Common myeloid progenitor, CD34-positive (primary cell): ENCODE data around the gene MCRIP2. TPM values are rescaled to one million over a fixed set of nuclear protein-coding genes. Genes with fewer than 3 reads are reported as not detected.

Experiments used
- CTCF ChIA-PET: fragments of 350-600 bp; sonication (Branson Sonifier 250); formaldehyde crosslinking; loops from one replicate; lab custom pipeline; 2021; ENCODE audit warnings: antibody characterized with exemption; lab: Charles Lee
- POLR2A ChIA-PET: fragments of 350-600 bp; sonication (Branson Sonifier 250); formaldehyde crosslinking; loops from one replicate; lab custom pipeline; 2021; ENCODE audit warnings: antibody characterized with exemption; lab: Charles Lee
- DNase-seq, 3 donors: peaks; one replicate each; pipeline versions ENCODE4 v3.0.0 to v3.0.0-alpha.2; 2013
- H3K27ac ChIP-seq, 2 experiments: 1 replicate in 1 of 2; 2 replicates in 1 of 2; pipeline ENCODE4 v1.7.0; 2013; ENCODE audit warnings: inconsistent platforms in 2 of 2, low read length in 2 of 2, mild to moderate bottlenecking in 2 of 2, low read depth in 1 of 2, moderate library complexity in 1 of 2; ENCODE audit not compliant: severe bottlenecking in 2 of 2, insufficient read depth in 1 of 2, poor library complexity in 1 of 2
- H3K27me3 ChIP-seq, 5 experiments: replicated peaks in 2 of 5; 1 replicate in 3 of 5; 2 replicates in 2 of 5; pipeline versions ENCODE4 v1.6.1 to v1.7.0; 2013; ENCODE audit warnings: low read length in 4 of 5, mild to moderate bottlenecking in 2 of 5, moderate library complexity in 2 of 5, inconsistent platforms in 1 of 5; ENCODE audit not compliant: insufficient read depth in 5 of 5, control insufficient read depth in 4 of 5
- H3K36me3 ChIP-seq, 4 experiments: 1 replicate in 2 of 4; 2 replicates in 2 of 4; pipeline versions ENCODE4 v1.6.1 to v1.7.0; 2013; ENCODE audit warnings: low read length in 3 of 4, control low read depth in 1 of 4, mild to moderate bottlenecking in 1 of 4; ENCODE audit not compliant: control insufficient read depth in 4 of 4, insufficient read depth in 4 of 4
- H3K4me1 ChIP-seq, 4 experiments: 1 replicate in 3 of 4; 2 replicates in 1 of 4; pipeline versions ENCODE4 v1.6.1 to v1.7.1; 2013; ENCODE audit warnings: low read length in 3 of 4, mild to moderate bottlenecking in 3 of 4, control low read depth in 1 of 4, inconsistent platforms in 1 of 4, moderate library complexity in 1 of 4; ENCODE audit not compliant: control insufficient read depth in 4 of 4, insufficient read depth in 4 of 4; ENCODE audit errors: control extremely low read depth in 1 of 4
- H3K4me3 ChIP-seq, 7 experiments: 1 replicate in 4 of 7; 2 replicates in 3 of 7; pipeline versions ENCODE4 v1.5.1 to v1.7.0; 2013; ENCODE audit warnings: mild to moderate bottlenecking in 7 of 7, low read length in 6 of 7, moderate library complexity in 6 of 7, inconsistent platforms in 2 of 7, low read depth in 2 of 7, control low read depth in 1 of 7; ENCODE audit not compliant: insufficient read depth in 4 of 7, control insufficient read depth in 1 of 7; ENCODE audit errors: extremely low read depth in 1 of 7
- H3K9me3 ChIP-seq, 5 experiments: 1 replicate in 4 of 5; 2 replicates in 1 of 5; pipeline versions ENCODE4 v1.6.1 to v1.7.1; 2013; ENCODE audit warnings: low read length in 4 of 5, mild to moderate bottlenecking in 2 of 5, inconsistent platforms in 1 of 5, low read depth in 1 of 5, moderate library complexity in 1 of 5; ENCODE audit not compliant: control insufficient read depth in 4 of 5, insufficient read depth in 2 of 5; ENCODE audit errors: control extremely low read depth in 1 of 5
- WGBS: methylation state at CpG from one replicate; pipeline ENCODE4 v1.1.5; 2013; ENCODE audit not compliant: insufficient coverage; 5-methylcytosine and 5-hydroxymethylcytosine counted together
- polyA plus RNA-seq: library from polyadenylated mRNA; unstranded; fragments of 120-200 nt; gene quantifications from one replicate; pipeline ENCODE4 v1.2.1, GENCODE V29; 2013

The MCRIP2 gene, protein sequence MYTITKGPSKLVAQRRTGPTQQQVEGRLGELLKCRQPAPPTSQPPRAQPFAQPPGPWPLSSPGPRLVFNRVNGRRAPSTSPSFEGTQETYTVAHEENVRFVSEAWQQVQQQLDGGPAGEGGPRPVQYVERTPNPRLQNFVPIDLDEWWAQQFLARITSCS
- polyA plus RNA-seq, result 16.0 TPM

DNA sequence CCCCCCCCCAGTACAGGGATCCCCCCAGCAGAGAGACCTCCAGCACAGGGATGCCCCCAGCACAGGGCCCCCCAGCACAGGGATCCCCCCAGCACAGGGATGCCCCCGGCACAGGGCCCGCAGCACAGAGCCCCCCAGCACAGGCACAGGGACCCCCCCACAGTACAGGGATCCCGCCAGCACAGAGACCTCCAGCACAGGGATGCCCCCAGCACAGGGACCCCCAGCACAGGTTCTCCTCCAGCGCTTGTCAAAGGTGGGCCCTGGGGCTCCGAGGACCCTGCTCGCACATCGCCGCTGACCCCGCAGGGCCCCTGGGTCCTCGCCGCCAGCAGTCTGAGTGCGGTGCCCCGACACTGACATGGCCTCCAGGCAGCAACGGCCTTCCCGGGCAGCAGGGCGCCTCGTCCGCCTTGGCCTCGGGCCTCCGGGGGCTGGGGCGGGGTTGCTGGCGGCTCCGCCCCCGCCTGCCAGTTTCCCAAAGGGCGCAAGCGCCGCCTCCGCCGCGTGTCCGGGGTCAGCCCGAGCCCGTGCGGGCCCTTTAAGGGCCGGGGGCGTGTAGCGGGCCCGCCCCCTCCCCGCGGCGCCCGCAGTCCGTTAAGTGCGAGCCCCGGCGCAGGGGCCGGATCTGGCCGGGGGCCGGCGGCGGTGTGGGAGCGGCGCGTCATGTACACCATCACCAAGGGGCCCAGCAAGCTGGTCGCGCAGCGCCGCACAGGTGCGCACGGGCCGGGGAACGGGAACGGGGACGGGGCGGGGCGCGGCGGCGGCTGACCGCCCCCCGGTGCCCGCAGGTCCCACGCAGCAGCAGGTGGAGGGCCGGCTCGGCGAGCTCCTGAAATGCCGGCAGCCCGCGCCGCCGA lies at the start of gene MCRIP2:
MCRIP2 (plus strand) TSS at position 503 of the 863 bp plus-strand sequence; CDS start at position 667, 164 bp downstream.
- ChIA-PET POLR2A (no interaction called here), CTCF (interaction anchor here (1.6 kb wide), 1 partner anchor 21 kb away, joined by 3 read pairs; no protein-coding TSS in a partner anchor)
- peak within 1 kb of the TSS; percentile 39 to 79 (median 69) for H3K4me3 ChIP-seq
- H3K27ac ChIP-seq, result peak within 1 kb of the TSS in 1 of 2 experiments; percentile 73
- no peaks in the 10 kb centered on the region for H3K9me3 ChIP-seq
- peaks cover 0 to 36% (median 32%) of the 10 kb centered on the region in 4 experiments for H3K4me1 ChIP-seq
- DNase-seq, result peak; percentile 37 to 57 (median 51)
- H3K27me3 ChIP-seq, result no peaks in the 10 kb centered on the region
- peaks cover 0 to 4% (median 0%) of the 10 kb centered on the region in 4 experiments for H3K36me3 ChIP-seq
- WGBS, result 0% methylated on average over 42 of the region's 81 CpGs

DNA sequence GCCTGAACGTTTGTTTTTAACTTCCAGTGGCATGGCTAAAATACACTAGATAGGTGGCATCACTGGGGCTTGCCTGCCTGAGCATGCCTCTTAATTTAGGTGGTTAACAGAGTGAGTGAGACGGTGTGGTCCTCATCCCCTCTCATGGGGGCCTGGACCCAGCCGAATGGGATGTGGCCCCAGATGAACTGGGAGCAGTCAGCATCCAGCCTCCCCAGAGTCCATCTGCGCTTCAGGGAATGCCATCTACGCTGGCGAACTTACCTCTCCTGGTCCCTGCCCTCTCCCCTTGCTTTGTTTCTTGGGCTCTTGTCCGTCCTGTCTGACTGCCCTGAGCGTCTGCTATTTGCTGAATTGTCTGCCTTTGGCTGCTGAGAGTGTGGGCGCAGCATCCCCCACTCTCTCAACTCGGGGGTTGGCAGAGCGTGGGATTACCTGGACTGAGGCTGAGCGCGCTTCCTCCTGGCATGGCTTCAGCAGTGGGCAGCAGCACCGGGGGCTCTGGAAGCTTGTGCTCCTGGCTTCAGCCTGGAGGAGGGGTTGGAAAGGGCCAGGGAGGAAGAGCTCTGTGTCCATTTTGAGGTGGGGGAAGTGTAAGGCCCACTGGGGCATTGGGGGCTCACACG lies 49.6 kb upstream of the MCRIP2 start:
- Histone ChIP-seq H3K36me3 (peaks cover 0 to 17% (median 13%) of the 10 kb centered on the region in 4 experiments), H3K4me1 (peaks cover 0 to 56% (median 47%) of the 10 kb centered on the region in 4 experiments), H3K4me3 (peak overlapping the region in 1 of 7 experiments; percentile 33), H3K27ac (no peak overlapping the region), H3K27me3 (no peaks in the 10 kb centered on the region), H3K9me3 (no peaks in the 10 kb centered on the region)
- ChIA-PET POLR2A (no interaction called here), CTCF (interaction anchor here (1.4 to 4.0 kb wide), 8 partner anchors 8 to 109 kb away, joined by 3 to 21 read pairs (median 4); no protein-coding TSS in a partner anchor)
- DNase-seq, result no peak
- 97% methylated on average over 10 of the region's 15 CpGs for WGBS

DNA sequence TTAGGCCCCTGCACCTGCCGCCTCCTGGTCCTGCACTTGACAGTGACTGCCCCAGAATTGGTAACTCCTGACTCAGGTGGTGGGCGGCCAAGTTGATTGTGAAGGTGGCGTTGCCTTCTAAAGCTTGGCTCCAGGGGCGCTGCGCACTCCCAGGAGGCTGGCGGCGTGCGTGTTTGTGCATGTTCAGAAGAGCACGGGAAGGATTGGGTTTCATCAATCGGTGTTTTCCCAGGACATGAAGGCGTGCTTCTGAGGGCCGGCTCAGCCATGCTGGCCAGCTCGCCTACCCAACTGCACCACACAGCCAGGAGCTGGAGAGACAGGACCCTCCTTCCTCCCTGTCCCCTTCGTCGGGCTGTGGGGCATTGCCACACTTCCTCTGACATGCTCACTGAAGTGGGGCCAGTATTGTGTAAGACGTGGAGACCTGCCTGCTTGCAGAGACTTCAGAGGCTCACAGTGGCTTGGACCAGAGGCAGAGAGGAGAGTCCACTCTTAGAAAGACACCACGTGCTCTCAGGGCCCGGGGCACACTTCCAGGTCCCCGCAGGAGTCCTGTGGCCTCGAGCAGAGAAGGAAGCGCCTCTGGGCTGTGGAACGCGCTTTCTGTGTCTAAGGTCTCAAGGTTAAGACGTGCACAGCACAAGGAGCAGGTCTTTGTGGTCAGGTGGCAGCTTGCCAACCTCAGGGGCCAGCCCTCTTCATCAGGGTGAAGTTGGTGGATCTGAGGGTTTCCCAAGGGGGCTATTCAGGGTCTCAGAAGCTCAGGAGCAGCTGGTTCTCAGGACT lies 48.9 kb upstream of the MCRIP2 start:
- POLR2A ChIA-PET, result no interaction called here

DNA sequence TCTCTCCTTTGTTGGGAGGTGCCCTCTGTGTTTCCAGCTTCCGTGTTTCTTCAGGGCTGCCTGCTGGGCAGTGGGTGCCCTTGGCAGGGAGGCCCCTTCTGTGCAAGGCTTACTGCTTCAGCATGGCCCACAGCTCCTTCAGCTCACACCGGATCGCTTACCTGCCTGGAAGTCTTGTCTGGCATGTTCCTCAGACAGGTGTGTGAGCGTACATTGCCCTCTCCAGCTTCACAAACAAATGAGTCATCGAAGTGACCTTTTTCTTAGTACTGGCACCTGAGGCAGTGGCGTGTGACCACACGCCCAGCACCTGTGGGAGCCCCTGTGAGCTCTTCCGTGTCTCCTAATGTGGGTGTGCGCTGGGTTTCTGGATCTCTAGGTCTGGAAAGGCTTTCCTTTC lies 48.2 kb upstream of the MCRIP2 start:
- POLR2A ChIA-PET, result no interaction called here
- CTCF ChIA-PET, result interaction anchor here (0.8 to 4.0 kb wide), 9 partner anchors 10 to 110 kb away, joined by 3 to 21 read pairs (median 4); no protein-coding TSS in a partner anchor
- DNase-seq, result no peak
- peaks cover 0 to 17% (median 13%) of the 10 kb centered on the region in 4 experiments for H3K36me3 ChIP-seq
- no peaks in the 10 kb centered on the region for H3K27me3 ChIP-seq
- H3K27ac ChIP-seq, result no peak overlapping the region
- 94% methylated on average over 9 of the region's 9 CpGs for WGBS
- H3K9me3 ChIP-seq, result no peaks in the 10 kb centered on the region
- H3K4me3 ChIP-seq, result no peak overlapping the region
- peaks cover 0 to 42% (median 33%) of the 10 kb centered on the region in 4 experiments for H3K4me1 ChIP-seq

More for the DNA sequence above, 48.9 kb upstream of the MCRIP2 start:
- peak overlapping the region in 1 of 2 experiments; percentile 6 for H3K27ac ChIP-seq
- H3K9me3 ChIP-seq, result no peaks in the 10 kb centered on the region
- peak overlapping the region in 2 of 7 experiments; percentile 8 to 33 for H3K4me3 ChIP-seq
- H3K36me3 ChIP-seq, result peaks cover 0 to 17% (median 13%) of the 10 kb centered on the region in 4 experiments
- 74% methylated on average over 18 of the region's 24 CpGs for WGBS
- peak in 2 of 3 donors; percentile 40 to 47 for DNase-seq
- H3K4me1 ChIP-seq, result peaks cover 0 to 49% (median 39%) of the 10 kb centered on the region in 4 experiments
- CTCF ChIA-PET, result interaction anchor here (0.9 to 4.0 kb wide), 9 partner anchors 8 to 110 kb away, joined by 3 to 21 read pairs (median 4); no protein-coding TSS in a partner anchor
- no peaks in the 10 kb centered on the region for H3K27me3 ChIP-seq

DNA sequence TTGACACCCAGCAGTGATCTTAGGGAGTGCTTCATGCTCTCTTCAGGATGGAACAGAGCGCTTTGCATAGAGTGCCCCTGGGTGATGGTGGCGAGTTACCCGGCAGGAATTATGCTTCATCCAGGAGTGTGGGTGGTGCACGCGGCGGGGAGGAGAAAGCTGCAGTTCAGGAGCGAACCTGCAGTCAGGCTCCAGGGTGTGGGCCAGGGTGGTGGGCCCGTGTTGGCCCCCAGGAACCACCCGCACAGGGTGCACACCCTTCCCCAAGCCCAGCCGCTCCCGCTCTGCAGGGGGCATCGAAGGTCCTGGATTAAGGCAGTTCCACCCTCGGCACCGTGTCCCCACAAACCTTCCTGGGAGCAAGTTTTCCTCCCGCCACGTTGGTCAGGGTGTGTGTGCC lies 47.8 kb upstream of the MCRIP2 start:
- POLR2A ChIA-PET, result no interaction called here
- CTCF ChIA-PET, result interaction anchor here (0.8 to 2.1 kb wide), 5 partner anchors 10 to 20 kb away, joined by 3 to 5 read pairs (median 4); no protein-coding TSS in a partner anchor

DNA sequence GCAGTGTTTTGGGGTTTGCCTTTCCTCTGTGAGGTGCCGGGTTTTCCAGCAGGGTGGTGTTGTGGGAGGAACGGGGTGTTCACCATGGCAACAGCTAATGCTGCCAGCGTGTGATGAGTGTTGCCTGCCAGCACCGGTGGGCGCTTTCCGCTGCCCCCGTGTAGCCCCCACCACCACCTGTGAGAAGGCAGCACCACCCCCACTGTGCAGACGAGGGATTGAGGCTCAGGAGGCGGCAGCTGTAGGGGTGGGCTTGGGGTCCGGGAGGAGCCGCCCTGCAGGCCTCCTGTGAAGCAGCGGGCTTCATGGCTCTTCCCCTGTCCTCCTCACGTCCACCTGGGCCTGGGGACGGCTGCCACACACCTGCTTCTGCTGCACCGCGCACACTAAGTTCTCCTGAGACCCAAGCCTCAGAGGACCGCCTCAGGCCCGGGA lies 46.5 kb upstream of the MCRIP2 start:
- Histone ChIP-seq H3K27me3 (no peaks in the 10 kb centered on the region), H3K36me3 (peaks cover 0 to 30% (median 17%) of the 10 kb centered on the region in 4 experiments), H3K27ac (no peak overlapping the region), H3K4me1 (peaks cover 0 to 39% (median 29%) of the 10 kb centered on the region in 4 experiments), H3K4me3 (no peak overlapping the region), H3K9me3 (no peaks in the 10 kb centered on the region)
- DNase-seq, result no peak
- ChIA-PET CTCF (interaction anchor here (0.6 kb wide), 1 partner anchor 13 kb away, joined by 4 read pairs; no protein-coding TSS in a partner anchor), POLR2A (no interaction called here)
- 98% methylated on average over 14 of the region's 18 CpGs for WGBS

More for the DNA sequence above, 47.8 kb upstream of the MCRIP2 start:
- no peak overlapping the region for H3K4me3 ChIP-seq
- peaks cover 0 to 20% (median 14%) of the 10 kb centered on the region in 4 experiments for H3K36me3 ChIP-seq
- H3K27me3 ChIP-seq, result no peaks in the 10 kb centered on the region
- no peaks in the 10 kb centered on the region for H3K9me3 ChIP-seq
- 98% methylated on average over 13 of the region's 16 CpGs for WGBS
- H3K4me1 ChIP-seq, result peaks cover 0 to 39% (median 29%) of the 10 kb centered on the region in 4 experiments
- no peak for DNase-seq
- H3K27ac ChIP-seq, result no peak overlapping the region
